Subcutaneous abdominal adipose tissue (tissue), 5 donors: Measurements from ENCODE around the gene SGK1.

Experiments used
- H3K27ac ChIP-seq: one replicate; pipeline ENCODE4 v1.7.0; 2013; ENCODE audit warnings: low read depth, mild to moderate bottlenecking, inconsistent platforms, low read length, moderate library complexity
- H3K27me3 ChIP-seq, 5 donors: one replicate each; pipeline ENCODE4 v1.7.0; 2013; ENCODE audit warnings: low read length in 5 of 5, inconsistent platforms in 1 of 5; ENCODE audit not compliant: control insufficient read depth in 5 of 5, insufficient read depth in 4 of 5
- H3K36me3 ChIP-seq, 5 donors: one replicate each; pipeline ENCODE4 v1.7.0; 2013; ENCODE audit warnings: low read length in 5 of 5; ENCODE audit not compliant: control insufficient read depth in 5 of 5, insufficient read depth in 5 of 5
- H3K4me1 ChIP-seq, 5 donors: one replicate each; pipeline ENCODE4 v1.7.0; 2013; ENCODE audit warnings: low read length in 5 of 5, mild to moderate bottlenecking in 3 of 5, moderate library complexity in 1 of 5; ENCODE audit not compliant: control insufficient read depth in 5 of 5, insufficient read depth in 5 of 5
- H3K4me3 ChIP-seq, 5 donors: one replicate each; pipeline ENCODE4 v1.7.0; 2013; ENCODE audit warnings: low read length in 5 of 5, low read depth in 1 of 5
- H3K9ac ChIP-seq, 5 donors: one replicate each; pipeline ENCODE4 v1.7.0; 2013; ENCODE audit warnings: low read length in 5 of 5, mild to moderate bottlenecking in 4 of 5, moderate library complexity in 3 of 5
- H3K9me3 ChIP-seq, 5 donors: one replicate each; pipeline ENCODE4 v1.7.0; 2013; ENCODE audit warnings: low read length in 5 of 5; ENCODE audit not compliant: control insufficient read depth in 5 of 5
- donor health status: healthy.
- donor health status: healthy.
- donor health status: healthy.
- donor health status: healthy.
- donor health status: healthy.

Gene SGK1

GRCh38 chr6:134318236-134318973, 493 bp upstream of the SGK1 start:
- H3K4me3 ChIP-seq = peak overlapping the region in 4 of 5 donors; percentile 62 to 71 (median 66)

GRCh38 chr6:134316733-134317431, 1.0 kb downstream of the SGK1 start:
- peak overlapping the region in 4 of 5 donors; percentile 50 to 69 (median 63) for H3K4me3 ChIP-seq
- no peak overlapping the region for H3K27ac ChIP-seq
- H3K9me3 ChIP-seq = no peaks in the 10 kb centered on the region
- peaks cover 0 to 7% (median 3%) of the 10 kb centered on the region in 5 donors for H3K27me3 ChIP-seq
- no peaks in the 10 kb centered on the region for H3K36me3 ChIP-seq
- peaks cover 0 to 14% (median 12%) of the 10 kb centered on the region in 5 donors for H3K4me1 ChIP-seq
- H3K9ac ChIP-seq = no peak overlapping the region

More at GRCh38 chr6:134318236-134318973, 493 bp upstream of the SGK1 start:
- Histone ChIP-seq H3K27me3 (peaks cover 0 to 7% (median 3%) of the 10 kb centered on the region in 5 donors), H3K9me3 (no peaks in the 10 kb centered on the region), H3K27ac (no peak overlapping the region), H3K36me3 (no peaks in the 10 kb centered on the region), H3K9ac (no peak overlapping the region), H3K4me1 (peaks cover 0 to 14% (median 12%) of the 10 kb centered on the region in 5 donors)

- Histone ChIP-seq H3K36me3 (no peaks in the 10 kb centered on the region), H3K9me3 (no peaks in the 10 kb centered on the region), H3K4me1 (peaks cover 0 to 14% (median 12%) of the 10 kb centered on the region in 5 donors), H3K27ac (no peak overlapping the region), H3K27me3 (peaks cover 0 to 7% (median 3%) of the 10 kb centered on the region in 5 donors), H3K9ac (no peak overlapping the region), H3K4me3 (no peak overlapping the region)
Measured at GRCh38 chr6:134315974-134316441, 1.9 kb downstream of the SGK1 start.

GRCh38 chr6:134315189-134315588, 2.7 kb downstream of the SGK1 start:
- no peak overlapping the region for H3K9ac ChIP-seq

GRCh38 chr6:134314006-134314821, 3.7 kb downstream of the SGK1 start:
- H3K4me3 ChIP-seq = no peak overlapping the region
- peaks cover 0 to 7% (median 3%) of the 10 kb centered on the region in 5 donors for H3K27me3 ChIP-seq
- H3K9ac ChIP-seq = no peak overlapping the region
- H3K36me3 ChIP-seq = no peaks in the 10 kb centered on the region
- H3K27ac ChIP-seq = no peak overlapping the region
- peaks cover 0 to 14% (median 12%) of the 10 kb centered on the region in 5 donors for H3K4me1 ChIP-seq
- no peaks in the 10 kb centered on the region for H3K9me3 ChIP-seq

More at GRCh38 chr6:134315189-134315588, 2.7 kb downstream of the SGK1 start:
- H3K27me3 ChIP-seq = peaks cover 0 to 7% (median 3%) of the 10 kb centered on the region in 5 donors
- H3K36me3 ChIP-seq = no peaks in the 10 kb centered on the region
- peaks cover 0 to 14% (median 12%) of the 10 kb centered on the region in 5 donors for H3K4me1 ChIP-seq
- no peak overlapping the region for H3K27ac ChIP-seq
- no peaks in the 10 kb centered on the region for H3K9me3 ChIP-seq
- no peak overlapping the region for H3K4me3 ChIP-seq

- Histone ChIP-seq H3K4me1 (peaks cover 0 to 3% (median under 1%) of the 10 kb centered on the region in 5 donors), H3K27ac (no peak overlapping the region), H3K4me3 (no peak overlapping the region), H3K36me3 (no peaks in the 10 kb centered on the region), H3K9ac (no peak overlapping the region), H3K27me3 (peaks cover 0 to 1% (median 0%) of the 10 kb centered on the region in 5 donors), H3K9me3 (no peaks in the 10 kb centered on the region)
Measured at GRCh38 chr6:134312038-134312660, 5.8 kb downstream of the SGK1 start.

GRCh38 chr6:134310817-134311216, 7.1 kb downstream of the SGK1 start:
- Histone ChIP-seq H3K27ac (no peak overlapping the region), H3K9ac (no peak overlapping the region), H3K4me1 (peaks cover 0 to 3% (median 0%) of the 10 kb centered on the region in 5 donors), H3K36me3 (no peaks in the 10 kb centered on the region), H3K27me3 (no peaks in the 10 kb centered on the region), H3K9me3 (no peaks in the 10 kb centered on the region), H3K4me3 (no peak overlapping the region)

- H3K27ac ChIP-seq = no peak overlapping the region
Measured at GRCh38 chr6:134309983-134310605, 7.8 kb downstream of the SGK1 start.

GRCh38 chr6:134309227-134309626, 8.7 kb downstream of the SGK1 start:
- no peaks in the 10 kb centered on the region for H3K9me3 ChIP-seq
- H3K4me3 ChIP-seq = no peak overlapping the region
- H3K27ac ChIP-seq = no peak overlapping the region
- H3K4me1 ChIP-seq = peaks cover 0 to 4% (median under 1%) of the 10 kb centered on the region in 5 donors
- H3K9ac ChIP-seq = no peak overlapping the region
- no peaks in the 10 kb centered on the region for H3K36me3 ChIP-seq
- no peaks in the 10 kb centered on the region for H3K27me3 ChIP-seq

More at GRCh38 chr6:134309983-134310605, 7.8 kb downstream of the SGK1 start:
- no peaks in the 10 kb centered on the region for H3K27me3 ChIP-seq
- H3K4me1 ChIP-seq = peaks cover 0 to 3% (median 0%) of the 10 kb centered on the region in 5 donors
- no peak overlapping the region for H3K9ac ChIP-seq
- no peaks in the 10 kb centered on the region for H3K9me3 ChIP-seq
- no peaks in the 10 kb centered on the region for H3K36me3 ChIP-seq
- no peak overlapping the region for H3K4me3 ChIP-seq
